ENCODE results near the gene PTPRE.
A peak's percentile ranks its signal among the peaks of the same experiment; 100 is the strongest.

Gene PTPRE

DNA sequence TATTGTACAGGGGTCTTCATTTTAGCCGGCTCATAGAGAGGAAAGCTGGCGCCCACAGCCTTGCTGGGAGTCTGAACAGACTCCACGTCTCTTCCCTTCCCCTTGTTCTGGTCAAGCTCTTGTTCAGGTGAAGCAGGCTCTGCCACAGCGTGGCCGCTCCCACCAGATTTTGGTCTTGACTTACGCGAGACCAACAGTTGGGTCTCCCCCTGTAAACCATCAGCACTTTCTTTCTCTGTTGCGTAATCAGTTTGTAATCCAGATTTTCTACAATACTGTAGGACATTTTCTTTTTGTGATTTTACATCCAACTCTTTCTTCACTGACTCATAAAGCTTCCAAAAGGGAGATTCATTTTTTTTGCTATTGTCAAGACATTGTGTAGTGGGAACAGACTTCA is 208.5 kb downstream of the PTPRE start:
- H3K4me3 ChIP-seq (ENCODE audit: insufficient read length, low read depth) = no peak overlapping the region
- no peak for DNase-seq (ENCODE audit: low read depth, low spot score)
- H3K36me3 ChIP-seq (ENCODE audit: insufficient read depth, insufficient read length, low read length) = peaks cover 94% of the 10 kb centered on the region
- TF ChIP-seq SUZ12 (IDR thresholded peaks at IDR 0.05; ENCODE audit: extremely low read depth, insufficient read depth, insufficient read length) = no peak
- no peak for TF ChIP-seq YY1 (IDR thresholded peaks at IDR 0.05; ENCODE audit: insufficient read depth, insufficient read length)
- TF ChIP-seq ZNF274 (IDR thresholded peaks at IDR 0.05; ENCODE audit: low read depth, low read length) = no peak
- no peaks in the 10 kb centered on the region for H3K9me3 ChIP-seq (ENCODE audit: insufficient read depth, low read length)
- no peaks in the 10 kb centered on the region for H3K4me1 ChIP-seq (ENCODE audit: insufficient read depth, insufficient read length)
- no peaks in the 10 kb centered on the region for H3K27me3 ChIP-seq (ENCODE audit: insufficient read depth, insufficient read length)
- H3K9ac ChIP-seq (ENCODE audit: insufficient read length, low read depth) = no peak overlapping the region

DNA sequence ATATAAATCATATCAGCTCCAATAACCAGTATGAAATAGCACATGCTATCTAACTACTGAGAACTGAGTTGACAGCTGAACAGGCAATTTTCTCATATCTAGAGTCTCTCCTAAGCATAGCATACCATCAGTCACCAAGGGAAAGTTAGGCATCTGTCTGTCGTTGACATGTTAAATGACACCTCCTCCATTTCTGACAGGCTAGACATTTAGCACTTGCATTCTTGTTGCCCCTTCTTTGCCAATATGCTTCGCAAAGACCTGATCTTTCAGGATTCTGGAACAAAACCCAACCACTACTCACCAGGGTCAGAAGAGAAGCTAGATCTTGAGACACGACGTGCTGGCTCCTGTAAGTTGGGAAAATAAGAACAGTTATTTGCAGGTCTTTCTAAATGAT is 209.3 kb downstream of the PTPRE start:
- peaks cover 93% of the 10 kb centered on the region for H3K36me3 ChIP-seq (ENCODE audit: insufficient read depth, insufficient read length, low read length)
- no peak overlapping the region for H3K4me3 ChIP-seq (ENCODE audit: insufficient read length, low read depth)
- no peaks in the 10 kb centered on the region for H3K9me3 ChIP-seq (ENCODE audit: insufficient read depth, low read length)
- no peak for TF ChIP-seq ZNF274 (IDR thresholded peaks at IDR 0.05; ENCODE audit: low read depth, low read length)
- TF ChIP-seq SUZ12 (IDR thresholded peaks at IDR 0.05; ENCODE audit: extremely low read depth, insufficient read depth, insufficient read length) = no peak
- no peak for TF ChIP-seq YY1 (IDR thresholded peaks at IDR 0.05; ENCODE audit: insufficient read depth, insufficient read length)
- DNase-seq (ENCODE audit: low read depth, low spot score) = no peak
- no peaks in the 10 kb centered on the region for H3K27me3 ChIP-seq (ENCODE audit: insufficient read depth, insufficient read length)
- no peaks in the 10 kb centered on the region for H3K4me1 ChIP-seq (ENCODE audit: insufficient read depth, insufficient read length)
- no peak overlapping the region for H3K9ac ChIP-seq (ENCODE audit: insufficient read length, low read depth)

DNA sequence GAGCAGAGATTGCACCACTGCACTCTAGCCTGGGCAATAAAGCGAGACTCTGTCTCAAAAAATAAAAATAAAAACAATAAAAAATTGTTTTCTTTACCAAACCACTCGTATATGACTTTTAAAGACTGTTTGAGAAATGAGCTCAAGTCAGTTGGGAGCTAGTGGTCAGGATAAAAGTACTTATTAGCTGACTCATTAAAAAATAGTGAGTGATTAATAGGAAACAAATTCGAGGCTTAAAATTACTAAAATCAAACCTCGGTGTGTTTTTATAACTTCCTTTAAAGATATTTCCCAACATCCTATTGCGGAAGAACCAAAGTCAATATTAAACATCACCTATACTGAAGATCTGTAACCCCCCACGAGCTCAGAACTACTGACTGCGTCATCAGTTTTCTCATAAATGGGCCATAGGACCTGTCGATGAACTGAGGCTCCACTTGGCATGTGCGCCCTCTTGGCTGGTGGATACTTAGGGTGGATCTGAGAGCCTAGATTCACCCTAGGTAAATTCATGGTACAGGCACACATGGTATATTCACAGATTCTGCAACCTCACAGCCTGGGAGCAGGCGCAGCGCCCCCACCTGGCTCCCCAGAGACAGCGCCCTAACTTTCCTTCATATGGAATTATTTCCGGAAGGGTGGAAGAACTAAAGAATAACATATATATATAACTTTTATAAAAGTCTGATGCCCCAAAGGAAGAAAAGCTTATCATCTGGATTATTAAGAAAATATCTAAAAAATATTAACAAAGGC is 210.1 kb downstream of the PTPRE start:
- Histone ChIP-seq H3K4me3 (ENCODE audit: insufficient read length, low read depth) (no peak overlapping the region), H3K36me3 (ENCODE audit: insufficient read depth, insufficient read length, low read length) (peaks cover 91% of the 10 kb centered on the region)

DNA sequence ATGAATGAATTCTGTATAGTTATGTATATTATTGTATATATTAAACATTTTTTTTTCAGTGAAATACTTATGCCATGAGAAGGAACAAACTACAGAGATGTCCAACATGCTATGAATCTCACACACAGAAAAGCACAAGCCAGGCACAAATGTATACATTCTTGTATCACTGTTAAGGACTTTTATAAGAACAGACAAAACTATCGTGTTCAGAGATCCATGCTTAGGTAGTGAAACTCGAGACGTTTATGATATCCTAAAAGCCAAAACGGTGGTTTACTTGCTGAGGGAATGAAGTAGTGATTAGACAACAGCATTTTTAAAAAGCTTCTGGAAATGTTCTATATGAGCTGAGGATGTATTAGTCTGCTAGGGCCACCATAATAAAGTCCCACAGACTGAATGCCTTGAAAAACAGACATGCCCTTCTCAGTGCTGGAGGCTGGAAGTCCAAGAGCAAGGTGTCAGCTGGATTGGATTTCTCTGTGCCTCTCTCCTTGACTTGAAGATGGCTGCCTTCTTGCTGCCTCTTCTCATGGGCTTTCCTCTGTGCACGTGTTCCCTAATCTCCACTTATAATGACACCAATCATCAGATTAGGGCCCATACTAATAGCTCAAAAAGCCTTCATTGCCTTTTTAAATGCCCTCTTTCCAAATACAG is 215.0 kb downstream of the PTPRE start:
- H3K4me3 ChIP-seq (ENCODE audit: insufficient read length, low read depth) = no peak overlapping the region
- no peak overlapping the region for H3K9ac ChIP-seq (ENCODE audit: insufficient read length, low read depth)
- peaks cover 73% of the 10 kb centered on the region for H3K36me3 ChIP-seq (ENCODE audit: insufficient read depth, insufficient read length, low read length)
- H3K4me1 ChIP-seq (ENCODE audit: insufficient read depth, insufficient read length) = no peaks in the 10 kb centered on the region
- no peak for TF ChIP-seq ZNF274 (IDR thresholded peaks at IDR 0.05; ENCODE audit: low read depth, low read length)
- TF ChIP-seq YY1 (IDR thresholded peaks at IDR 0.05; ENCODE audit: insufficient read depth, insufficient read length) = no peak
- no peak for TF ChIP-seq SUZ12 (IDR thresholded peaks at IDR 0.05; ENCODE audit: extremely low read depth, insufficient read depth, insufficient read length)
- DNase-seq (ENCODE audit: low read depth, low spot score) = no peak
- H3K9me3 ChIP-seq (ENCODE audit: insufficient read depth, low read length) = no peaks in the 10 kb centered on the region
- no peaks in the 10 kb centered on the region for H3K27me3 ChIP-seq (ENCODE audit: insufficient read depth, insufficient read length)

More for the DNA sequence above, 210.1 kb downstream of the PTPRE start:
- Histone ChIP-seq H3K9ac (ENCODE audit: insufficient read length, low read depth) (no peak overlapping the region), H3K4me1 (ENCODE audit: insufficient read depth, insufficient read length) (no peaks in the 10 kb centered on the region), H3K27me3 (ENCODE audit: insufficient read depth, insufficient read length) (no peaks in the 10 kb centered on the region), H3K9me3 (ENCODE audit: insufficient read depth, low read length) (no peaks in the 10 kb centered on the region)
- DNase-seq (ENCODE audit: low read depth, low spot score) = no peak
- no peak for TF ChIP-seq ZNF274 (IDR thresholded peaks at IDR 0.05; ENCODE audit: low read depth, low read length)
- no peak for TF ChIP-seq SUZ12 (IDR thresholded peaks at IDR 0.05; ENCODE audit: extremely low read depth, insufficient read depth, insufficient read length)
- TF ChIP-seq YY1 (IDR thresholded peaks at IDR 0.05; ENCODE audit: insufficient read depth, insufficient read length) = no peak

DNA sequence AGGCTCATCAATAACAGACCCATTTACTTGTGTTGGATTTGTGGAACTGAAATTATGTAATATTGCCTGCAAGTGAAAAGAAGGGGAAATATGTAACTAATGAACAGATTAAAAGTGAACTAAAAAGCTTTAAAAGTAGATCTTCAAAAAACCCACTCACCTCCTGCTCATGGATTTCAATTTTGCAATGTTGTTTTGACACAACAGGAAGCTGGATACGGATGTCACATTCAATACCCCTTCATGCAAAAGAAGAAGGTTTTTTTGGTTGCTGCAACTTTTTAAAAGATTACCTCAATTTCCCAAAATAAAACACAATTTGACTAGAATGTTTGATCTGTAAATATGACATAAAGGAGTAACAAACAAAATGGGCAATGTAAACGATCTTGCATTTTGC is 216.0 kb downstream of the PTPRE start:
- no peak overlapping the region for H3K4me3 ChIP-seq (ENCODE audit: insufficient read length, low read depth)
- DNase-seq (ENCODE audit: low read depth, low spot score) = no peak
- H3K27me3 ChIP-seq (ENCODE audit: insufficient read depth, insufficient read length) = no peaks in the 10 kb centered on the region
- no peaks in the 10 kb centered on the region for H3K4me1 ChIP-seq (ENCODE audit: insufficient read depth, insufficient read length)
- H3K9me3 ChIP-seq (ENCODE audit: insufficient read depth, low read length) = no peaks in the 10 kb centered on the region
- TF ChIP-seq SUZ12 (IDR thresholded peaks at IDR 0.05; ENCODE audit: extremely low read depth, insufficient read depth, insufficient read length) (no peak), ZNF274 (IDR thresholded peaks at IDR 0.05; ENCODE audit: low read depth, low read length) (no peak), YY1 (IDR thresholded peaks at IDR 0.05; ENCODE audit: insufficient read depth, insufficient read length) (no peak)
- H3K9ac ChIP-seq (ENCODE audit: insufficient read length, low read depth) = no peak overlapping the region
- H3K36me3 ChIP-seq (ENCODE audit: insufficient read depth, insufficient read length, low read length) = peaks cover 63% of the 10 kb centered on the region

DNA sequence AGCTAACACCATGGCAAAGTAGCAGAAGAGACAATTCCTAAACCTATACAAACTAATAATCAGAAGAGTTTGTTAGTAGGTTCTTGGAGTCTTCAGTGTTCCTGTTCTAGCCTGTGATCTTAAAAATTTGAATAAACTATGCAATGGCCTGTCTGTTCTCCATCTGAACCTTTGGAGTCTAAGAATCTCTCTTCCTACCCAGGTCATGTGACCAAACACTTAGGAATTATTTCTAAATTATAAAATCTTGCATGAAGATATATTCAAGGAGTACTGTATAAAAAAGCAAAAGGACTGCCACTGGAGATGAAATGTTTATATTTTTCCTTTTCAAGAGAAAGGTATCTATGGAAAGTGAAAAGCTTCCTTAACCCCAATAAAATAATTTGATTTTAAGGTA is 216.9 kb downstream of the PTPRE start:
- H3K4me3 ChIP-seq (ENCODE audit: insufficient read length, low read depth) = no peak overlapping the region
- TF ChIP-seq SUZ12 (IDR thresholded peaks at IDR 0.05; ENCODE audit: extremely low read depth, insufficient read depth, insufficient read length) (no peak), YY1 (IDR thresholded peaks at IDR 0.05; ENCODE audit: insufficient read depth, insufficient read length) (no peak), ZNF274 (IDR thresholded peaks at IDR 0.05; ENCODE audit: low read depth, low read length) (no peak)
- no peaks in the 10 kb centered on the region for H3K4me1 ChIP-seq (ENCODE audit: insufficient read depth, insufficient read length)
- peaks cover 56% of the 10 kb centered on the region for H3K36me3 ChIP-seq (ENCODE audit: insufficient read depth, insufficient read length, low read length)
- no peaks in the 10 kb centered on the region for H3K27me3 ChIP-seq (ENCODE audit: insufficient read depth, insufficient read length)
- no peak overlapping the region for H3K9ac ChIP-seq (ENCODE audit: insufficient read length, low read depth)
- DNase-seq (ENCODE audit: low read depth, low spot score) = no peak
- no peaks in the 10 kb centered on the region for H3K9me3 ChIP-seq (ENCODE audit: insufficient read depth, low read length)

DNA sequence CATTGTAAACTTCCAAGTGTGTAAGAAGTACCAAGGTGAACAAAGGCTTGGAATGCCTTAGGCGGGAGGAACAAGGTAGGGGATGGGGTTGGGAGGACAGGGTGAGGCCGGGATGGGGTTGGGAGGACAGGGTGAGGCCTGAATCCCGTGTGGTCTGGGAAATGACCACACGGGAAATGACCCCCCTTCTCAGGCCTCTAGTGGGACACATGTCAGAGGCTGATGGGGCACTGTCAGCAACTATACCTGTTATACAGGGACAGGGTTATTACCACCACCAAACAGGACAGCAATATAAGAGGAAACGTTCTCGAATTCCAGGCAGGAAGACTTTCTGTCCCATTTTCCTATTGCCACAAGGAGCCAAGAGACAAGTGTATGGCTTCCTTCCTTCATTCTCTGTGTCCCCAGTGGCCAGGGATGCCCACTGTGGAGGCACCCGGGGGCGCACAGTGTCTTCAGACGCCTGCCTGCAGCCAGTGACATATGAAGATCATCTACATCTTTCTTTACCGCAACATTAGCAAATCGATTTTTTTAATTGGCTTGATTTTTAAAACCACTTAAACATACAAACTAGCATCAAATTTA is 218.0 kb downstream of the PTPRE start:
- H3K9me3 ChIP-seq (ENCODE audit: insufficient read depth, low read length) = no peaks in the 10 kb centered on the region
- H3K4me3 ChIP-seq (ENCODE audit: insufficient read length, low read depth) = peak overlapping the region; percentile 71
- no peak for DNase-seq (ENCODE audit: low read depth, low spot score)
- TF ChIP-seq YY1 (IDR thresholded peaks at IDR 0.05; ENCODE audit: insufficient read depth, insufficient read length) (no peak), SUZ12 (IDR thresholded peaks at IDR 0.05; ENCODE audit: extremely low read depth, insufficient read depth, insufficient read length) (no peak), ZNF274 (IDR thresholded peaks at IDR 0.05; ENCODE audit: low read depth, low read length) (no peak)
- H3K4me1 ChIP-seq (ENCODE audit: insufficient read depth, insufficient read length) = no peaks in the 10 kb centered on the region
- H3K9ac ChIP-seq (ENCODE audit: insufficient read length, low read depth) = peak overlapping the region; percentile 87
- H3K27me3 ChIP-seq (ENCODE audit: insufficient read depth, insufficient read length) = no peaks in the 10 kb centered on the region
- H3K36me3 ChIP-seq (ENCODE audit: insufficient read depth, insufficient read length, low read length) = peaks cover 45% of the 10 kb centered on the region
